Subcutaneous abdominal adipose tissue (tissue), 5 donors: Measurements from ENCODE around the gene SMTN.
"Not testable (repeated sequence)": the region's sequence is repeated elsewhere in the genome, so short reads cannot be mapped to it uniquely, and the experiment has no call there.

Experiments used
- H3K27ac ChIP-seq: one replicate; pipeline ENCODE4 v1.7.0; 2013; ENCODE audit warnings: low read depth, mild to moderate bottlenecking, inconsistent platforms, low read length, moderate library complexity
- H3K27me3 ChIP-seq, 5 donors: one replicate each; pipeline ENCODE4 v1.7.0; 2013; ENCODE audit warnings: low read length in 5 of 5, inconsistent platforms in 1 of 5; ENCODE audit not compliant: control insufficient read depth in 5 of 5, insufficient read depth in 4 of 5
- H3K36me3 ChIP-seq, 5 donors: one replicate each; pipeline ENCODE4 v1.7.0; 2013; ENCODE audit warnings: low read length in 5 of 5; ENCODE audit not compliant: control insufficient read depth in 5 of 5, insufficient read depth in 5 of 5
- H3K4me1 ChIP-seq, 5 donors: one replicate each; pipeline ENCODE4 v1.7.0; 2013; ENCODE audit warnings: low read length in 5 of 5, mild to moderate bottlenecking in 3 of 5, moderate library complexity in 1 of 5; ENCODE audit not compliant: control insufficient read depth in 5 of 5, insufficient read depth in 5 of 5
- H3K4me3 ChIP-seq, 5 donors: one replicate each; pipeline ENCODE4 v1.7.0; 2013; ENCODE audit warnings: low read length in 5 of 5, low read depth in 1 of 5
- H3K9ac ChIP-seq, 5 donors: one replicate each; pipeline ENCODE4 v1.7.0; 2013; ENCODE audit warnings: low read length in 5 of 5, mild to moderate bottlenecking in 4 of 5, moderate library complexity in 3 of 5
- H3K9me3 ChIP-seq, 5 donors: one replicate each; pipeline ENCODE4 v1.7.0; 2013; ENCODE audit warnings: low read length in 5 of 5; ENCODE audit not compliant: control insufficient read depth in 5 of 5
- donor health status: healthy.
- donor health status: healthy.
- donor health status: healthy.
- donor health status: healthy.
- donor health status: healthy.

The SMTN gene

DNA sequence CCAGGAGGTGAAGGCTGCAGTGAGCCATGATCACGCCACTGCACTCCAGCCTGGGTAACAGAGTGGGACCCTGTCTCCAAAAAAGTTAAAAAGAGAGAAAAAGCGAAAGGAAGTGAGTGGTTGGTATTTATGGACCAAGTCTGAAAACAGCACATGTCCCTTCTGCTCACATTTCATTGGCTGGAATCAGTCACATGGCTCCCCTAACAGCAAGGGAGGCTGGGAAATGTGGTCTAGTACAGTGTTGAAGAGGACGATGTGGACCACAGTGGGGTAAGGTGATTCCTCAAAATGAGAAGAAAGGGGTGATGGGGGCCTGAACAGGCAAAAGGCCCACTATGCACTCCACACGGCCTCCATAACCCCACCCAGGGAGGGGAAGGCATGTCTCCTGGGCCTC lies 32.5 kb upstream of the SMTN start:
- Histone ChIP-seq H3K9me3 (no peaks in the 10 kb centered on the region), H3K9ac (no peak overlapping the region), H3K4me3 (no peak overlapping the region), H3K27ac (no peak overlapping the region), H3K36me3 (no peaks in the 10 kb centered on the region), H3K27me3 (peaks cover 0 to 2% (median 0%) of the 10 kb centered on the region in 5 donors), H3K4me1 (peaks cover 0 to 63% (median 7%) of the 10 kb centered on the region in 5 donors)

DNA sequence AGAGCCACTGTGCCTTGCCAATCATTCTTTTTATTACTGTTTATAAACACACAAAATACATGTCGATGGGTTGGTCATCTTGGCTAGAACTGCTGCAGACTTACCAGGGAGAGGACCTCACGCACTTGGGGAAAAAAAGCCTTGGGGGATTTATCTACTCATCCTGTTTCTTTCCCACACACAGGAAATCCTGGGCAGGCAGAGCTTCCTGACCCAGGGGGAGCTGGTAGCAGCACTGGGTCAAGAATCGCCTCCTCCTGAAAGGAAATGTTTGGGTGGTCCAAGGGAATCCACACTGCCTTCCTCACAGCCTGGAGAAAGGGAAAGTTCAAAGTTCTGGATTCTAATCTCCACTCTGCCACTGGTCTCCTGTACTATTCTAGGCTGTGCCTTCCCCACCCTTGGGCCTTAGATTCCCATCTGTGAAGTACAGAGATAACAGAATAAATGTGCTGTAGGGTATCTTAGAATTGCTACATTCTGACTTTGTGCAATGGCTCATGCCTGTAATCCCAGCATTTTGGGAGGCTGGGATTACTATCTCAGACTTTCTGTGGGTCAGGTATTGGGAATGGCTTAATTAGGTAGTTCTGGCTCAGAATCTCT lies 31.2 kb upstream of the SMTN start:
- Histone ChIP-seq H3K9me3 (no peaks in the 10 kb centered on the region), H3K4me3 (no peak overlapping the region), H3K27ac (peak overlapping the region; percentile 35), H3K9ac (peak overlapping the region in 1 of 5 donors; percentile 48), H3K4me1 (peaks cover 0 to 60% (median 7%) of the 10 kb centered on the region in 5 donors), H3K36me3 (no peaks in the 10 kb centered on the region), H3K27me3 (peaks cover 0 to 2% (median 0%) of the 10 kb centered on the region in 5 donors)

DNA sequence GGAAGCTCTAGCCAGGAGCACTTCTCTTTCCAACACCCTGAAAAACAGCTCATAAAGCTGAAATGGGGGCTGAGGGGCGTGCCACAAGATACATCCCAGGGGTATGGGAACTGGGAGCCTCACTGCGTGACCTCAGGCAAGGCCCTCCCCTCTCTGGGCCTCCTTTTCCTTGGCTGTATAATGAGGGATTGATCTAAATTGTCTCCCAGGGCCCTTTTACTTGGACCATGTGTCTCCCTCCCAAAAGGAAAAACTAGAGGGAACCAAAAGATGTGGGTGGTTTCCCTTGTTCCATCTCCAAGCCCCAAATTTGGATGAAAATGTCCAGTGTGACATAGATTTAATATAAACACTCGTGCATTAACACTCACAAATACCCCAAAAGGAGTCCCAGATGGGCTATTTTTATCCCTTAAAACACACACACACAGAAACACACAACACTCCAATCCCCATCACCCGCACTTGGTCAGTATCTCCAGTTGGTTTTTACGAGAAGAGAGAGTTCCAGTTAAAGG lies 25.9 kb upstream of the SMTN start:
- Histone ChIP-seq H3K27ac (peak overlapping the region; percentile 58), H3K36me3 (no peaks in the 10 kb centered on the region), H3K27me3 (no peaks in the 10 kb centered on the region), H3K4me1 (peaks cover 0 to 28% (median 12%) of the 10 kb centered on the region in 5 donors), H3K4me3 (no peak overlapping the region), H3K9me3 (no peaks in the 10 kb centered on the region), H3K9ac (peak overlapping the region in 2 of 5 donors; percentile 37 to 47)

DNA sequence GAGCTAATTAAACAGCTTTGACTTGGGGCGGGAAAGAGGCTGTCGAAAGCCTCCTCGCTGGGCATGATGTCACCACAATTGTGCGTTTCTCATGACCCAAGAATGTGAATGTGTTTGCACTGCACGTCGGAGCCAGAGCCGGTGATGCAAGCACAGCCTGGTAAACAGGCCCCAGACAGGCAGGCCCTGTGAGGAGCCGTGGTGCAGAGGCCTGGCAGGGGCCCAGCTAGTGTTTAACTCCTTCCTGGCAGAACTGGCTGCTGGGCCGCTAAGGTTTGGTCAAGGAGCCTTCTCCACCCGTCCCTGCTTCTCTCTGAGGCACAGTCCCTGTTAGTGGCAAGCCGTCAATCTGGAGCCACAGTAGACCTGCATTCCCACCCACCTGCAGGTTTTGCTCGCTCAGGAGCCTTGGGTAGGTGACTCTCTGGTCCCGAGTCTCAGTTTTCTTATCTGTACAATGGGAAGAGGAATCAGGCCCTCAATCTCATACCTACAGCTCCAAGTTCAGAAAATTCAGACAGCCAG lies 25.4 kb upstream of the SMTN start:
- Histone ChIP-seq H3K9ac (peak overlapping the region in 2 of 5 donors; percentile 26 to 37), H3K36me3 (no peaks in the 10 kb centered on the region), H3K4me1 (peaks cover 0 to 22% (median 12%) of the 10 kb centered on the region in 5 donors), H3K27ac (peak overlapping the region; percentile 58), H3K27me3 (no peaks in the 10 kb centered on the region), H3K9me3 (no peaks in the 10 kb centered on the region), H3K4me3 (no peak overlapping the region)

DNA sequence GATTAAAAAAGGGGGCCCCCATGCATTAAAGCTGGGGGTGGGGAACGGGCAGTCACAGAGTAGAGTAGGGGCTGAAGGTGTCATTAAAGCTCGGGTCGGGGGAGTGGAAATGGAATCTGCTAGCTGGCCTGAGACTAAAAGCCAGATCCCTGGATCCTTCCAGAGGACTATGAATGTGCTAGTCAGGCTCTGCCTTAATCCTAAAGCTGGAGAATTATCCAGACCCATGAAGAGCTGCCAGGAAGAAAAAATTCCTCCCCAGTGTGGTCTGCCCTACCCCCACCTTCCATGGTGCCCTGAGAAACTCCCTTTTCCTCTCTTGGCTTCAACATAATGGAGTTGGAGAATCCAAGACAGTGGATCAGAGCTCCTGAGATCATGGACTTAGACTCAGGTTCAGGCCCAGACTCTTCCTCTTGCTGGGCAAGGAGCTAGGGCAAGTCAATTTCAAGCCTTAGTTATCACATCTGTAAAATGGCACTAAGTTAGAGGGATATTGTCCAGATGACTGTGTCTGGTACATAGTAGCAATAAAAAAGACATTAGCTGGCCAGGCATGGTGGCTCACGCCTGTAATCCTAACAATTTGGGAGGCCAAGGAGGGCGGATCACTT lies 24.0 kb upstream of the SMTN start:
- Histone ChIP-seq H3K4me1 (peaks cover 0 to 16% (median 11%) of the 10 kb centered on the region in 5 donors), H3K36me3 (no peaks in the 10 kb centered on the region), H3K27ac (no peak overlapping the region), H3K4me3 (no peak overlapping the region), H3K9me3 (no peaks in the 10 kb centered on the region), H3K9ac (peak overlapping the region in 1 of 5 donors; percentile 11), H3K27me3 (no peaks in the 10 kb centered on the region)

DNA sequence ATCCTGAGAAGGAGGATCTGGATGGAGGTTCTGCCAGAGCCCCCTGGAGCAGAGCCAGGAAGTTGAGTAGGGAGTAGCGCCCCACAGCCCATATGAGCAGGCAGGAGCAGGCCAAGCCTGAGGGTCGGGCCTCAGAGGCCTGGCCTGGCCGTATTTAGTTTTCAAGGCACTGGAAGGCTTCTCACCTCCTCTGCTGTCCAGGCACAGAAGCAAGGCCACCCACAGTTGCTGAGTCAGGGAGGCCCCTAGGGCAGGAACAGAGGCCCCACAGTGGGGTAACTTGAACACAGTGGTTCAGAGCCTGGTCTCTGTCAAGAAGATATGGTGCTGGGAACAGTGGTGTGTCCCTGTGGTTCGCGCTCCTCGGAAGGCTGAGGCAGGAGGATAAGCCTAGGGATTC lies 21.5 kb upstream of the SMTN start:
- H3K27ac ChIP-seq, H3K9me3 ChIP-seq, H3K9ac ChIP-seq, H3K27me3 ChIP-seq, H3K36me3 ChIP-seq, H3K4me3 ChIP-seq: not testable (repeated sequence)
- peaks cover 0 to 12% (median 11%) of the 10 kb centered on the region in 5 donors for H3K4me1 ChIP-seq

DNA sequence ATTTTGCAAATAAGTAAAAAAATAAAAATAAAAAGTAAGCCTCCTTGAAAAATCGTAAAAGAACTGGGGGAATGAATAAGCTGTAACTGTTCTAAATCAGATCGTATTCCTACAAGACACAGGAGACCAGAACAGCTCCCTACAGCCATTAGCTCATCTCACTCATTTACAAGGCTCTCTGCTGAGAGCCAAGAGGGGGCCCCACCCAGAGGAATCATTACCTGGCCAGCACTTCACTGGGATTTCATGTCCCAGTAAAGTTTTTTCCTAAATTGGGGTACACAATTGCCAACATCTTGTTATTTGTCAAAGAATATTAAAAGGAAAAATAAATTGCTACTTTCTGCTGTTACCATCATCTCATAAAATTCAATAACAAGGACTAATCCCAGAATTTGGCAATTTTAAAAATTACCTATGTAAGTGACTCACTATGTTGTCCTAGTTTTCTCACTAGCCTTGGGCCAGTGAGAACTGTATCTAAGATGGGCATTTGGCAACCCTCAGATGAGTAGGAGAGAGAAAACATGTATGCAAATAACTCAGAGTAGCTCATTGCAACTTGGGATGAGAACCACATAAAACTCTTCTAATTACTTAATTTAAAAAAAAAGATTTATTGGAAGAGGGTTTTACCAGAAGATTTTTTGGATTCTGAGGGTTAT lies 18.4 kb upstream of the SMTN start:
- H3K9me3 ChIP-seq: no peaks in the 10 kb centered on the region
- no peaks in the 10 kb centered on the region for H3K36me3 ChIP-seq
- no peaks in the 10 kb centered on the region for H3K4me1 ChIP-seq
- no peak overlapping the region for H3K9ac ChIP-seq
- no peaks in the 10 kb centered on the region for H3K27me3 ChIP-seq
- H3K27ac ChIP-seq: no peak overlapping the region
- H3K4me3 ChIP-seq: no peak overlapping the region

DNA sequence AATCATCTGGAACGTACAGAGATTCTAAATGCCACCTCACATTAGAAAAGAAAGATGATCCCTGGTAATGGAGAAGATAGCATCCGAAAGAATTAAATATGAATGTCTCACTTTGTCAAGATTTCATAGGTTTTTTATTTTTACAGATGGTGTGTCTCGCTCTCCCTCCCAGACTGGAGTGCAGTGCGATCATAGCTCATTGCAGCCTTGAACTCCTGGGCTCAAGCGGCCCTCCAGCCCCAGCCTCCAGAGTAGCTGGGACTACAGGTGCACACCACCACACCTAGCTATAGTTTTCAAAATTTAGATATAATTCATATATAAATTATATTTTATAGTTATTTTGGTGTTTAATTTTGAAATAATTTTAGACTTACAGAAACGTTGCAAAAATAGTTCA lies 16.7 kb upstream of the SMTN start:
- Histone ChIP-seq H3K9ac (no peak overlapping the region), H3K4me3 (no peak overlapping the region), H3K9me3 (no peaks in the 10 kb centered on the region), H3K4me1 (no peaks in the 10 kb centered on the region), H3K27me3 (no peaks in the 10 kb centered on the region), H3K27ac (no peak overlapping the region), H3K36me3 (no peaks in the 10 kb centered on the region)

DNA sequence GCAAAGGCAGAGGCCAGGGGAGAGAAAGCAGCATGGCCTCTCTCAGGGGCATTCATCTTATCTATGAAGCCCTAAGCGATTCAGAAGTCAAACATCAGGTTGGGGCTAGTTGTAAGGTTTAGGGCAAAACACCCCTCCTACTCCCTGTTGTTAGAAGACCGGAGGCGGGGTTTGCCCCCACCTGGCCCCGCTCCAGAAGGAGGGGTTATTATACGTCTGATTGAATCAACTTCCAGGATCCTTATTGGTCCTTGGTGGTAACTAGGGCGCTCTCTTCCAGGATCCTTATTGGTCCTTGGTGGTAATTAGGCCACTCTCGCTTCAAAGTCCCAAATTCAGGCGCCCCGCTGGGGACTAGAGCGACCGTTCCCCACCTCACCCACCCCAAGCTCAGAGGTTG lies 12.1 kb upstream of the SMTN start:
- Histone ChIP-seq H3K9ac (no peak overlapping the region), H3K36me3 (no peaks in the 10 kb centered on the region), H3K9me3 (no peaks in the 10 kb centered on the region), H3K4me3 (no peak overlapping the region), H3K27me3 (no peaks in the 10 kb centered on the region), H3K4me1 (peaks cover 0 to 9% (median 0%) of the 10 kb centered on the region in 5 donors), H3K27ac (no peak overlapping the region)
